SKM-1 (cell line): ENCODE data around the gene SCUBE2.

Experiments
- DNase-seq: peaks from one replicate; lab custom pipeline; 2025; ENCODE audit not compliant: unreplicated experiment; lab: John Stamatoyannopoulos, UW

Gene SCUBE2

DNA sequence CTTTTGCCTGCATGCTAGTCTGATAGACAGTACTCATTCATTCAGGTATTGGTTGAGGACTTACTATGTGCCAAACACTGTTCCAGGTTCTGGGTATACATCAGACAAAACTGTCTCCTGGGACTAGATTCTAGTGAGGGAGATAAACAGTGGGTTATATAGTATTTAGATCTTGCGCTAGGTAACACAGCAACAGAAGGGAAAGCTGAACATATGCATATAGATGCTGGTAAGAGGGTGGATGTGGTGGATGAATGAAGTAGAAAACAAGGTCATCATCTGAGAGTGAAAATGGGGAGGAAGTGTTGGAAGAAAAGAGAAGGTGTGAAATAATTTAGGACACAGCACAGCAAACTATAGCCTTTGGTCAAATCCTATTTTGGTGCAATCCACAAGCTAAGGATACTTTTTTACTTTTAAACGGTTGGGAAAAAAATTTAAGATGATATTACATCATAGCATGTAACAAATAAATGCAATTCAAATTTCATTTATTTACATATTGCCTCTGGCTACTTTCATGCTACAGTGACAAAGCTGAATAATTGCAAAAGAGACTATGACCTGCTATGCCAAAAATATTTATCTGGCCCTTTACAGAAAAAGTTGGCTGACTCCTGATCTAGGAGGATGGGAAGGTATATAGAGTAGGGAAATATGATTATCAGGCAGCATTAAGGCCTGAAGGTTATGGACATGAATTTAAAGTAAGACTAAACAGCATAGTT is 120.0 kb downstream of the SCUBE2 start:
- DNase-seq: no peak
